ENCODE measurements around the gene EIF4G3. TPM values are rescaled to one million over a fixed set of nuclear protein-coding genes. Genes with fewer than 3 reads are reported as not detected.
"Not testable (repeated sequence)": the region's sequence is repeated elsewhere in the genome, so short reads cannot be mapped to it uniquely, and the experiment has no call there.

The EIF4G3 gene
- total RNA-seq, 1 donor from 2014 or later, result 43.0 TPM

- DNase-seq (no peak), ATAC-seq (no peak)
- intact Hi-C loops (cut with DNase I), result no loop called here
- TF ChIP-seq, protein P1, sequence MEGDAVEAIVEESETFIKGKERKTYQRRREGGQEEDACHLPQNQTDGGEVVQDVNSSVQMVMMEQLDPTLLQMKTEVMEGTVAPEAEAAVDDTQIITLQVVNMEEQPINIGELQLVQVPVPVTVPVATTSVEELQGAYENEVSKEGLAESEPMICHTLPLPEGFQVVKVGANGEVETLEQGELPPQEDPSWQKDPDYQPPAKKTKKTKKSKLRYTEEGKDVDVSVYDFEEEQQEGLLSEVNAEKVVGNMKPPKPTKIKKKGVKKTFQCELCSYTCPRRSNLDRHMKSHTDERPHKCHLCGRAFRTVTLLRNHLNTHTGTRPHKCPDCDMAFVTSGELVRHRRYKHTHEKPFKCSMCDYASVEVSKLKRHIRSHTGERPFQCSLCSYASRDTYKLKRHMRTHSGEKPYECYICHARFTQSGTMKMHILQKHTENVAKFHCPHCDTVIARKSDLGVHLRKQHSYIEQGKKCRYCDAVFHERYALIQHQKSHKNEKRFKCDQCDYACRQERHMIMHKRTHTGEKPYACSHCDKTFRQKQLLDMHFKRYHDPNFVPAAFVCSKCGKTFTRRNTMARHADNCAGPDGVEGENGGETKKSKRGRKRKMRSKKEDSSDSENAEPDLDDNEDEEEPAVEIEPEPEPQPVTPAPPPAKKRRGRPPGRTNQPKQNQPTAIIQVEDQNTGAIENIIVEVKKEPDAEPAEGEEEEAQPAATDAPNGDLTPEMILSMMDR (IDR thresholded peaks at IDR 0.05), result no peak
- no peaks in the 10 kb centered on the region for H3K4me1 ChIP-seq
- H3K36me3 ChIP-seq, result peaks cover 49% of the 10 kb centered on the region
- H3K9me3 ChIP-seq, result no peaks in the 10 kb centered on the region
- no peak overlapping the region for H3K4me3 ChIP-seq
- no peaks in the 10 kb centered on the region for H3K27me3 ChIP-seq (ENCODE audit: low read depth)
- H3K27ac ChIP-seq, result no peak overlapping the region
Measured at GRCh38 chr1:20865001-20865400, 311.7 kb downstream of the EIF4G3 start.

DNA sequence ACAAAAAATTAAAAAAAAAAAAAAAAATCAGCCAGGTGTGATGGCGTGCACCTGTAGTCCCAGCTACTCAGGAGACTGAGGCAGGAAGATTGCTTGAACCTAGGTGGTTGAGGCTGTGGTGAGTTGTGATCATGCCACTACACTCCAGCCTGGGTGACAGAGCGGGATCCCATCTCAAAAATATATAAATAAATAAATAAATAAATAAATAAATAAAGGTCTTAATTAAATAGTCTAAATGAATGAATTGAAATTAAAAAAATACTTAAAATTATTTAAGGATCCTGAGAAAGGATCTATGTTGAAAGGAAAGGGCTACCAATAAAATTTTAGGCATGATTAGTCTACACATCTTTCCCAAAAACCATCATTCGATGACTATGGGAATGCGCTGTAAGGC lies 322.2 kb downstream of the EIF4G3 start:
- intact Hi-C loops (cut with DNase I), result no loop called here
- Histone ChIP-seq H3K36me3 (peaks cover 89% of the 10 kb centered on the region), H3K4me3 (no peak overlapping the region), H3K27me3 (ENCODE audit: low read depth) (no peaks in the 10 kb centered on the region), H3K9me3 (no peaks in the 10 kb centered on the region), H3K27ac (no peak overlapping the region), H3K4me1 (no peaks in the 10 kb centered on the region)
- DNase-seq, result no peak
- no peak for ATAC-seq
- TF ChIP-seq, protein P1 (IDR thresholded peaks at IDR 0.05), result no peak

DNA sequence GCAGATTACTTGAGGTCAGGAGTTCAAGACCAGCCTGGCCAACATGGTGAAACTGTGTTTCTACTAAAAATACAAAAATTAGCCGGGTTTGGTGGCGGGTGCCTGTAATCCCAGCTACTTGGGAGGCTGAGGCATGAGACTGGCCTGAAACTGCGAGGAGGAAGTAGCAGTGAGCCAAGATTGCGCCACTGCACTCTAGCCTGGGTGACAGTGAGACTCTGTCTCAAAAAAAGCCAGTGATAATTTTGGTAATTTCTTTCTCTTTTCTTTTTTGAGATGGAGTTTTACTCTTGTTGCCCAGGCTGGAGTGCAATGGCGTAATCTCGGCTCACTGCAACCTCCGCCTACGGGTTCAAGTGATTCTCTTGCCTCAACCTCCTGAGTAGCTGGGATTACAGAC lies 324.9 kb downstream of the EIF4G3 start:
- H3K27ac ChIP-seq; intact Hi-C loops (cut with DNase I): not testable (repeated sequence)
- peaks cover 88% of the 10 kb centered on the region for H3K36me3 ChIP-seq

DNA sequence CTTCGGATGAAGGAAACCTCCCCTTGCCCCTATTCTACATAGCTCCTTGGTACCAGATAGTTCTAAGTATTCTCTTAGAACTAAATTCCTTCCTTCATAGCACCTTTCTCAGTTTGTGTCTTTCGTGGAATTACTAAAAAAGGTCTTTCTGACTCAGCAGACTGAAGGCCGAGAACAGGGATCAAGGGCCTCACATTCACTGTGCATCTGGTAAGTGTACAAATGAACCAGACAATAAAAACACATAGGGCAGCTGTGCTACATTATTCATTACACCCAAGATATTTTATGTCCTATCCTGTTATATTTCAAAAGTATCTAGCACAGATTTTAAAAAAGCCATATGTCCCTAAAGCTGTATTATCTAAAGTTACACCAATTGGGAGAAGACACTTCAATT lies 326.7 kb downstream of the EIF4G3 start:
- ATAC-seq (no peak), DNase-seq (no peak)
- H3K27me3 ChIP-seq (ENCODE audit: low read depth), result no peaks in the 10 kb centered on the region
- intact Hi-C loops (cut with DNase I), result no loop called here
- no peaks in the 10 kb centered on the region for H3K9me3 ChIP-seq
- TF ChIP-seq, protein P1 (IDR thresholded peaks at IDR 0.05), result no peak
- H3K4me3 ChIP-seq, result no peak overlapping the region
- no peak overlapping the region for H3K27ac ChIP-seq
- H3K4me1 ChIP-seq, result no peaks in the 10 kb centered on the region
- peaks cover 78% of the 10 kb centered on the region for H3K36me3 ChIP-seq

More for the DNA sequence above, 324.9 kb downstream of the EIF4G3 start:
- H3K9me3 ChIP-seq; H3K4me1 ChIP-seq; H3K4me3 ChIP-seq; H3K27me3 ChIP-seq (ENCODE audit: low read depth): not testable (repeated sequence)
- peak; percentile 78 for DNase-seq
- peak; percentile 74 to 80 for ATAC-seq

- intact Hi-C loops (cut with DNase I), result no loop called here
- Histone ChIP-seq H3K4me1 (no peaks in the 10 kb centered on the region), H3K36me3 (peaks cover 70% of the 10 kb centered on the region), H3K4me3 (no peak overlapping the region), H3K27me3 (ENCODE audit: low read depth) (no peaks in the 10 kb centered on the region), H3K9me3 (no peaks in the 10 kb centered on the region), H3K27ac (no peak overlapping the region)
- TF ChIP-seq, protein P1 (IDR thresholded peaks at IDR 0.05), result no peak
- ATAC-seq, result no peak
- no peak for DNase-seq
Measured at GRCh38 chr1:20849100-20849499, 327.6 kb downstream of the EIF4G3 start.

DNA sequence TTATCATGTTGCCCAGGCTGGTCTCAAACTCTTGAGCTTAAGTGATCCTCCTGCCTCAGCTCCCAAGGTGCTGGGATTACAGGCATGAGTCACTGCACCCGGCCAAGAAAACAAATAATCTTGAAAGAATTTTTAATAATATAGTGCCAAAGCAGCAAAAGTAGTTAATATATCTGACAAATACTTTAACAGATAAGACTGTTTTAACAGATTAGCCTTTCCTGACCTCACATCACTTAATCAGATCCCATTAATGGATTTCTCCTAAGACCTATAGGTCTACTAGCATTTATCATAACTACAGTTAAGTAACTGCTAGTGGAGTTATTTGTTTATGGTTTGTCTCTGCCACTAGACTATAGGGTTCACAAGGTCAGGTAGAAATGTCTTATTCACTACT lies 328.5 kb downstream of the EIF4G3 start:
- intact Hi-C loops (cut with DNase I), result no loop called here

More for the DNA sequence above, 328.5 kb downstream of the EIF4G3 start:
- no peak overlapping the region for H3K27ac ChIP-seq
- H3K4me3 ChIP-seq, result no peak overlapping the region
- ATAC-seq (peak in 1 of 2 donors; percentile 52), DNase-seq (no peak)
- TF ChIP-seq, protein P1 (IDR thresholded peaks at IDR 0.05), result no peak
- no peaks in the 10 kb centered on the region for H3K4me1 ChIP-seq
- no peaks in the 10 kb centered on the region for H3K27me3 ChIP-seq (ENCODE audit: low read depth)
- peaks cover 60% of the 10 kb centered on the region for H3K36me3 ChIP-seq
- no peaks in the 10 kb centered on the region for H3K9me3 ChIP-seq

All from lower lobe of right lung (tissue), 2 donors.